Esophagus squamous epithelium (tissue), 5 donors: Measurements from ENCODE around the gene DUOXA1. TPM values are rescaled to one million over a fixed set of nuclear protein-coding genes. Genes with fewer than 3 reads are reported as not detected.
"Not testable (repeated sequence)": the region's sequence is repeated elsewhere in the genome, so short reads cannot be mapped to it uniquely, and the experiment has no call there.

Experiments
- DNase-seq: peaks from one replicate; lab custom pipeline; 2025; lab: John Stamatoyannopoulos, UW
- H3K27ac ChIP-seq, 4 donors: fragments of 200-600 bp; sonication (generic); one replicate each; pipeline ENCODE4 v1.5.1; 2016 to 2019; ENCODE audit warnings: mild to moderate bottlenecking in 1 of 4
- H3K27me3 ChIP-seq, 4 donors: fragments of 200-600 bp; sonication (generic); 1 replicate in 3 of 4; 2 replicates in 1 of 4; pipeline versions ENCODE4 v1.5.1 to v1.6.0; 2017 to 2021; ENCODE audit warnings: antibody characterized with exemption in 1 of 4
- H3K36me3 ChIP-seq, 3 donors: fragments of 200-600 bp; sonication (generic); one replicate each; pipeline ENCODE4 v1.5.1; 2016 to 2019
- H3K4me1 ChIP-seq, 3 donors: fragments of 200-600 bp; sonication (generic); one replicate each; pipeline ENCODE4 v1.5.1; 2017 to 2019
- H3K4me3 ChIP-seq, 4 donors: fragments of 200-600 bp; sonication (generic); 1 replicate in 3 of 4; 2 replicates in 1 of 4; pipeline ENCODE4 v1.5.1; 2016 to 2019; ENCODE audit warnings: mild to moderate bottlenecking in 2 of 4, moderate library complexity in 1 of 4
- H3K9me3 ChIP-seq, 3 donors: fragments of 200-600 bp; sonication (generic); one replicate each; pipeline ENCODE4 v1.5.1; 2016 to 2019
- POLR2A ChIP-seq, 4 donors: fragments of 450-650 bp; IDR thresholded peaks; one replicate each; pipeline ENCODE4 v1.6.1; 2017; ENCODE audit warnings: antibody characterized with exemption in 4 of 4, mild to moderate bottlenecking in 4 of 4, moderate library complexity in 3 of 4
- WGBS, 2 donors: methylation state at CpG; one replicate each; pipeline ENCODE4 v1.1.5; 2018; 5-methylcytosine and 5-hydroxymethylcytosine counted together
- intact Hi-C: fragments of 100-400 bp; cut with DNase I; formaldehyde crosslinking; loops from one replicate; pipeline ENCODE4 v1.15.0; 2022
- total RNA-seq, 4 donors: library from RNA; depleted of rRNA; stranded (reverse); fragments of >200 nt; gene quantifications; one replicate each; pipeline ENCODE4 v1.1.0, GENCODE V29; 2016
- TF ChIP-seq, protein P1 (sequence below), 6 experiments: fragments of 450-650 bp in 4 of 6; fragments of 200-600 bp in 2 of 6; sonication (generic) in 2 of 6; IDR thresholded peaks; one replicate each; pipeline ENCODE4 v1.5.1; 2016 to 2019; ENCODE audit warnings: antibody characterized with exemption in 6 of 6, mild to moderate bottlenecking in 4 of 6, moderate library complexity in 4 of 6
- donor health status: DM: yes; HTN: yes; CAD: no.

Gene DUOXA1
- total RNA-seq, 4 donors from 2014 or later: 64.0 to 202 (median 134) TPM

DNA sequence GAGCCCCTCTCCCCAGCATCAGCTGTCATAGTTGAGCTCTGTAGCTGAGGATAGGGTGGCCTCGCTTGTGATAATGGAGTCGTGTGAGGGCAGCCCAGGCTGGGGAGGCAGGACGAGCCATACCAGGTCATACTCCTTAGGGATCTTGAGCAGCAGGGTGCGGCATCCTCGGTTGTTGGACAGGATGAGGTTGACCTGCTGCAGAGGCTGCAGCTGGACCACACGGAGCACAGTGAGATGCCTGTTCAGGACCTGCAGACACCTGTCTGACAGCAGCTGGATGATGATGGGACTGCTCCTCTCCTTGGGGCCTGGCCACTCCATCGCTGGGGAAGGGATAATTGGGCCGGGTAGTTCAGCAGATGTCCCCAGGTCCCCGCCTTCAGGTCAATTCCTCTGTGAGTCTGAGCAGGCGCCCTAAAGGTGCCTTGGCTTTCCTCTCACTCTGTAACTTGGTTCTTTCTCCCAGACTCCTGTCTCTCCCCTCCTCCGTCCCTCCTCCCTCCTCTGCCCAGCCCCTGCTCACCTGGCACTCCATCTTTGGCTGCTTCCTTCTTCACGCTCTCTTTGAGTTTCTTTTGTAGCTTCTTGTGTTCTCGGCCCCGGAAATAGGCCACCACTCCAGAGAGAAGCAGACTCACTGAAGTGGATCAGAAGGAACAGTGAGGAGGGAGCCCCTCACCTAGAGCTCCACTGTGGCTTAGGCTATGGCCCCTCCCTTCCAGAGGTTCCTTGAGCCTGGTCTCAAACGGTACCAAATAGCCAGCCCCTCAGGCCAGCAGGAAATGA is 23.5 kb downstream of the DUOXA1 start:
- WGBS, 2 donors: 85 to 90% methylated on average over 10 to 12 of the region's 15 CpGs
- H3K4me1 ChIP-seq: peaks cover 0 to 11% (median 0%) of the 10 kb centered on the region in 3 donors
- no peak overlapping the region for H3K4me3 ChIP-seq
- no peak for DNase-seq
- TF ChIP-seq POLR2A (IDR thresholded peaks at IDR 0.05): no peak
- TF ChIP-seq, protein P1, sequence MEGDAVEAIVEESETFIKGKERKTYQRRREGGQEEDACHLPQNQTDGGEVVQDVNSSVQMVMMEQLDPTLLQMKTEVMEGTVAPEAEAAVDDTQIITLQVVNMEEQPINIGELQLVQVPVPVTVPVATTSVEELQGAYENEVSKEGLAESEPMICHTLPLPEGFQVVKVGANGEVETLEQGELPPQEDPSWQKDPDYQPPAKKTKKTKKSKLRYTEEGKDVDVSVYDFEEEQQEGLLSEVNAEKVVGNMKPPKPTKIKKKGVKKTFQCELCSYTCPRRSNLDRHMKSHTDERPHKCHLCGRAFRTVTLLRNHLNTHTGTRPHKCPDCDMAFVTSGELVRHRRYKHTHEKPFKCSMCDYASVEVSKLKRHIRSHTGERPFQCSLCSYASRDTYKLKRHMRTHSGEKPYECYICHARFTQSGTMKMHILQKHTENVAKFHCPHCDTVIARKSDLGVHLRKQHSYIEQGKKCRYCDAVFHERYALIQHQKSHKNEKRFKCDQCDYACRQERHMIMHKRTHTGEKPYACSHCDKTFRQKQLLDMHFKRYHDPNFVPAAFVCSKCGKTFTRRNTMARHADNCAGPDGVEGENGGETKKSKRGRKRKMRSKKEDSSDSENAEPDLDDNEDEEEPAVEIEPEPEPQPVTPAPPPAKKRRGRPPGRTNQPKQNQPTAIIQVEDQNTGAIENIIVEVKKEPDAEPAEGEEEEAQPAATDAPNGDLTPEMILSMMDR (IDR thresholded peaks at IDR 0.05): no peak
- H3K36me3 ChIP-seq: peaks cover 0 to 3% (median 0%) of the 10 kb centered on the region in 3 donors
- peaks cover 0 to 43% (median 0%) of the 10 kb centered on the region in 4 donors for H3K27me3 ChIP-seq
- intact Hi-C loops: no loop called here
- no peaks in the 10 kb centered on the region for H3K9me3 ChIP-seq
- no peak overlapping the region for H3K27ac ChIP-seq

DNA sequence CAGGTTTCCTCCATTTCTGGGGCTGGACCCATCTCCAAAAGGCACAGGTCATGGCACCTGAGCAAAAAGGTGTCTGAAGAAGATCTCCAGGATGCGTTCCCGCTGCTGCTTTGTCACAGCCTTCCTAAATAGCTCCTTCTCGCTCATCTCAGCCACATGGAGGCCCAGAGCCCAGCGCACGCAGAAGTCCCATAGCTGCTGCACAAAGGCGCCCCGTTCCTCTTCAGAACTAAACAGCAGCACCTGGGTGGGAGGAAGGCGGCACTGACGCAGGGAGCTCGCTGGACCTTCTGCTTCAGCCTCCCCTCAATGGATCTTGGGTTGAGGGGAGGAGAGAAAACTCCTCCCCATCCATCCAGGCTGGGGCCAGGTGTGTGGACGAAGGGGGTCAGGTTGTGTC is 24.1 kb downstream of the DUOXA1 start:
- Histone ChIP-seq H3K9me3 (no peaks in the 10 kb centered on the region), H3K4me1 (peaks cover 0 to 11% (median 0%) of the 10 kb centered on the region in 3 donors), H3K27ac (no peak overlapping the region), H3K36me3 (peaks cover 0 to 3% (median 0%) of the 10 kb centered on the region in 3 donors), H3K4me3 (no peak overlapping the region), H3K27me3 (peaks cover 0 to 38% (median 0%) of the 10 kb centered on the region in 4 donors)
- intact Hi-C loops: no loop called here
- DNase-seq: no peak
- 64 to 85% methylated on average over 4 to 5 of the region's 11 CpGs for WGBS, 2 donors
- no peak for TF ChIP-seq POLR2A (IDR thresholded peaks at IDR 0.05)
- TF ChIP-seq, protein P1 (IDR thresholded peaks at IDR 0.05): no peak

DNA sequence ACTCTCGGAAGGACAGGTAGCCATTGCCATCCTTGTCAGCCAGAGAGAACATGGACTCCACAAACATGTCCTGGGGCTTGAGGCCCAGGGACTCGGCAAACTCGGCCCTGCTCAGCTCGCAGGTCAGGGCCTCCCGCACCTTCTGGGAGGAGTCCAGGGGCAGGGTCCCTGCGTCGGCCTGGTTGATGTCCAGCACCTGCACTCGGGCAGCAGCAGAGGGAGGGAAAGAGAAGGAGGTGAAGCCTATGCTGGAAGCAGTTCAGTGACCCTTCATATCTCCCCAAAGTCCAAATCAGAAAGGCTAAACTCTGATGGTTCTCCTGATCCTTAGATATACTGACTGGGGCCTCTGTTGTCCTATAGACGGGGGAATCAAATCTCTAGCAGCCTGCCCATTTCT is 25.5 kb downstream of the DUOXA1 start:
- H3K4me3 ChIP-seq, DNase-seq, intact Hi-C loops, H3K27ac ChIP-seq, H3K9me3 ChIP-seq, H3K36me3 ChIP-seq: not testable (repeated sequence)
- peaks cover 0 to 24% (median 0%) of the 10 kb centered on the region in 4 donors for H3K27me3 ChIP-seq
- peaks cover 0 to 11% (median 0%) of the 10 kb centered on the region in 3 donors for H3K4me1 ChIP-seq
- 67 to 100% methylated on average over 1 of the region's 9 CpGs for WGBS, 2 donors

DNA sequence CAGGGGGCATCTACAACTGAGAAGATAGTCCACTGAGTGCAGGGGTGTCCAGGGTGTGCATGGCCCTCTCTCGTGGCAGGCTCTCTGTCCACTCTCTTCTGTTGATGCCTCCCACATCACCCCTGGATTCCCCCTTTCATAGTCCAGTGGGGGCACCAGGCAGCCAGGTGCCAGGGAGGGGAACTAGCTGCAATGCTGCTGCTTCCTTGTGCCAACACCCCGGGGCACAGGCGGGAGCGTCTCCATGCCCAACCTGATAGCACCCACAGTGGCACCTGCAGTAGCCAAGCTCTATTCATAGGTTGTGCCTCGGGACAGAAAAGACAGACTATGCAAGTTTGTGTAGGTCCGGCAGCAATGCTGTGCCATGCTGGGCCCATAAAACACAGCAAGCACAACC is 27.5 kb downstream of the DUOXA1 start:
- intact Hi-C loops: no loop called here
- H3K36me3 ChIP-seq: peaks cover 0 to 3% (median 0%) of the 10 kb centered on the region in 3 donors
- 85 to 100% methylated on average over 1 to 4 of the region's 6 CpGs for WGBS, 2 donors
- peaks cover 0 to 11% (median 0%) of the 10 kb centered on the region in 4 donors for H3K27me3 ChIP-seq
- no peak overlapping the region for H3K4me3 ChIP-seq
- no peak for TF ChIP-seq POLR2A (IDR thresholded peaks at IDR 0.05)
- TF ChIP-seq, protein P1 (IDR thresholded peaks at IDR 0.05): no peak
- H3K9me3 ChIP-seq: no peaks in the 10 kb centered on the region
- DNase-seq: no peak
- H3K4me1 ChIP-seq: peaks cover 0 to 11% (median 0%) of the 10 kb centered on the region in 3 donors
- H3K27ac ChIP-seq: no peak overlapping the region

DNA sequence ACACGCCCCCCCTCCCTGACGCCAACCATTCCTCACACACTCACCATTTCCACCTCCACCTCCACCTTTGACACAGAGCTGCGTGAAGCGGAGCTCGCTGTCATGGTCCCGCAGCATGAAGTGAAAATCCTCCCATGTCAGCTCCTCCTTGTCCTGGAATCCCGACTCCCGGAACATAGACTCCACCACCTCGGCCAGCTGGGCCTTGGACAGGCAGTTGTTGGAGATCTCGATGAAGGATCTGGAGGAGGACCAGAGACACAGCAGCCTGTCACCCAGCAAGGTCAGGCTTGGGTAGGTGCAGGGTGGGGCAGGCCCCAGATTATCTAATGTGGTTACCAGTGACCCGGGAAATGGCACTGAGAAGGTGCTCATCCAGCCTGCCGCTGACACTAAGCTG is 27.9 kb downstream of the DUOXA1 start:
- no peak for DNase-seq
- Histone ChIP-seq H3K27me3 (peaks cover 0 to 11% (median 0%) of the 10 kb centered on the region in 4 donors), H3K36me3 (peaks cover 0 to 3% (median 0%) of the 10 kb centered on the region in 3 donors), H3K9me3 (no peaks in the 10 kb centered on the region), H3K4me1 (peaks cover 0 to 11% (median 0%) of the 10 kb centered on the region in 3 donors), H3K27ac (no peak overlapping the region), H3K4me3 (no peak overlapping the region)
- 81 to 92% methylated on average over 6 to 8 of the region's 12 CpGs for WGBS, 2 donors
- TF ChIP-seq POLR2A (IDR thresholded peaks at IDR 0.05): no peak
- TF ChIP-seq, protein P1 (IDR thresholded peaks at IDR 0.05): no peak
- intact Hi-C loops: no loop called here
